ENCODE results near the gene USP12. TPM values are rescaled to one million over a fixed set of nuclear protein-coding genes. Genes with fewer than 3 reads are reported as not detected.
"Not testable (repeated sequence)": the region's sequence is repeated elsewhere in the genome, so short reads cannot be mapped to it uniquely, and the experiment has no call there.

The USP12 gene
- total RNA-seq, 4 donors from 2014 or later: 3.9 to 31.7 (median 13.6) TPM

DNA sequence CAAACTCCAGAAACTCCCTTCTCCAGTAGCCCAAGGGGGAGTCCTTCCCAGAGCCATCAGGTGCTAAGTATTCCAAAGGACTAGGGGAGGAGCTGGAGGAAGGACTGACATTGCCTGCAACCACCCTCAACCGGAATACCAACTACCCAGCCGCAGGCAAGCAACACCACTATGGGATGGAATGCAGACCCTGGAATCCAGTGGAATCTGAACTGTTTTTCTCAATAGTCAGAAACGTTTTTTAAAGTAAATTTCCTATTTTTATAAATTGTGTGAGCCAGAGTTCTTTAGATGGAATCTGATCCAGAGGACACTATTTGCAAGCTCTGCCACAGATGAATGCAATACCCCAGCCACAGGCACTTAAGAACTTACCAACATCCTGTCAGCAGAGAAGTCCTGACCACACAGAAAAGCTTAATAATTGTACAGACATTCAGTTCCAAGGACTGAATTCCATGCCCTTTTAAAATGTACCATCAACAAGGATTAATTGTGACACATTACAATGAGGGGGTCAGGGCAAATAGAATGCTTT lies 92.1 kb downstream of the USP12 start:
- 82 to 94% methylated on average over 3 of the region's 3 CpGs for WGBS, 2 donors
- Histone ChIP-seq H3K4me1 (peaks cover 0 to 26% (median 0%) of the 10 kb centered on the region in 3 donors), H3K27ac (peak overlapping the region in 2 of 4 donors; percentile 26 to 55), H3K36me3 (peaks cover 0 to 42% (median 0%) of the 10 kb centered on the region in 3 donors), H3K4me3 (no peak overlapping the region), H3K27me3 (no peaks in the 10 kb centered on the region), H3K9me3 (no peaks in the 10 kb centered on the region)
- intact Hi-C loops (cut with DNase I): no loop called here
- TF ChIP-seq POLR2A (IDR thresholded peaks at IDR 0.05) (no peak), CTCF (IDR thresholded peaks at IDR 0.05) (no peak)
- no peak for DNase-seq

DNA sequence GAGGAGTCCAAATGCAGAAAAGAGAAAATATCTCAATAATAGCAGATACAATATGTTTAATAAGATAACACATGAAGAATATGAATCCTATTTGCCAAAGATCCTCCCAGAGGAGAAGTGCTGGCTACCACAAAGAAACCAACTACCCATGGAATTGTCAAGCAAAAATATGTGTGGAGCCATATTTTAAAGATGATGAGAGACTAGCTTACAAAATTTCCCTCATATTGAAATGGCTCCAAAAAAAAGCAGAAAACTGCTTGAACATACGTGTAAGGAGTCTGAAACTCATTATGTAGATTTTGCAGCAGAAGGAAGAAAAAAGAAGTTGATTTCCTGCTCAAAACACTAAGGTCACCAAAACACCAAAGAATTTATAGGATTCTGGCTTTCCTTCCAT lies 94.2 kb downstream of the USP12 start:
- no peak for DNase-seq
- H3K27ac ChIP-seq: no peak overlapping the region
- H3K4me1 ChIP-seq: peaks cover 0 to 32% (median 0%) of the 10 kb centered on the region in 3 donors
- H3K9me3 ChIP-seq: no peaks in the 10 kb centered on the region
- no peaks in the 10 kb centered on the region for H3K27me3 ChIP-seq
- TF ChIP-seq CTCF (IDR thresholded peaks at IDR 0.05) (no peak), POLR2A (IDR thresholded peaks at IDR 0.05) (no peak)
- intact Hi-C loops (cut with DNase I): no loop called here
- peaks cover 0 to 53% (median 4%) of the 10 kb centered on the region in 3 donors for H3K36me3 ChIP-seq
- 73 to 74% methylated on average over 1 of the region's 1 CpG for WGBS, 2 donors
- no peak overlapping the region for H3K4me3 ChIP-seq

DNA sequence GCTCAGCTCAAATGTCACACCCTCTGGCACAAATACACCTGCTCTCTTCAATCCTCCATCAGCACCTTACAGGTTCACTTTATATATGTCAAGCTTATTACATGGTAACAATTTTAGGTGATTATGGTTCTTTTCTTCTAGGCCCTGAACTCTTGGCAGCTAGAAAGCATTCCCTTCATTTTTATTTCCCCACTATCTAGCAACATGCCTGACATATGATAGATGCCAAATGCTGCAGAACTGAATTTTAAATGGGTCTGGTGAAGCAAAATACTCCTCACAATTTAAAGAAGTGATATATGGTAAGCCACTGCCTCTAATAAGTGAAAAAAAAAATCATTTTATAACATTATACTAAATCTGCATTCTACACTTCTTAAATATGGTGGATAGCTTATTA lies 95.2 kb downstream of the USP12 start:
- Histone ChIP-seq H3K27ac (no peak overlapping the region), H3K36me3 (peaks cover 0 to 47% (median 4%) of the 10 kb centered on the region in 3 donors), H3K4me3 (no peak overlapping the region), H3K9me3 (no peaks in the 10 kb centered on the region), H3K27me3 (no peaks in the 10 kb centered on the region), H3K4me1 (peaks cover 0 to 32% (median 0%) of the 10 kb centered on the region in 3 donors)
- TF ChIP-seq CTCF (IDR thresholded peaks at IDR 0.05) (no peak), POLR2A (IDR thresholded peaks at IDR 0.05) (no peak)
- intact Hi-C loops (cut with DNase I): no loop called here
- DNase-seq: no peak

DNA sequence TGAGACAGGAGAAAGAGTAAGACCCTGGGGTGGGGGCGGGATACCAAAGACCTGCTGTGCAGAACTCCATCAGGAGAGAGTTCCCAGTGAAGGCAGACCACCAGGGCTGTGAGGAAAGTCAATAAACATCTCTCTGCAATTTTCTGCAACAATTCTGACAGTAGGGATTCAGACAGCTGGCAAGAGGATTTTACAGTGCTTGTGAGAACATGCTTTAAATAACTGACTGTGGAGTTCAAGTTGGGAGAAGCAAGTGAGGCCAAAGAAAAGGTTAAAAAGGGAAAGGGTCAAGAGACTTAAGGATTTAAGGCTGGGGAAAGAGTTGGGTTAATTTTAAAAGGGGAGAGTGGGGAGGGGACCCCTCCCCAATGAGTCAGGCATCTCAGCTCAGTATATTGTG lies 98.4 kb downstream of the USP12 start:
- 67 to 78% methylated on average over 1 of the region's 1 CpG for WGBS, 2 donors
- no peaks in the 10 kb centered on the region for H3K9me3 ChIP-seq
- H3K4me1 ChIP-seq: peaks cover 0 to 21% (median 0%) of the 10 kb centered on the region in 3 donors
- peaks cover 0 to 60% (median 4%) of the 10 kb centered on the region in 3 donors for H3K36me3 ChIP-seq
- H3K27me3 ChIP-seq: no peaks in the 10 kb centered on the region
- intact Hi-C loops (cut with DNase I): no loop called here
- TF ChIP-seq CTCF (IDR thresholded peaks at IDR 0.05) (no peak), POLR2A (IDR thresholded peaks at IDR 0.05) (no peak)
- no peak for DNase-seq
- H3K27ac ChIP-seq: no peak overlapping the region
- no peak overlapping the region for H3K4me3 ChIP-seq

- H3K27ac ChIP-seq; DNase-seq; H3K9me3 ChIP-seq; H3K27me3 ChIP-seq; H3K4me1 ChIP-seq; H3K4me3 ChIP-seq; intact Hi-C loops (cut with DNase I): not testable (repeated sequence)
- WGBS, 2 donors: 100% methylated on average over 1 of the region's 1 CpG
- H3K36me3 ChIP-seq: peaks cover 0 to 36% (median 0%) of the 10 kb centered on the region in 3 donors
These were observed 105.5 kb downstream of the USP12 start for GRCh38 chr13:27066123-27066522.

DNA sequence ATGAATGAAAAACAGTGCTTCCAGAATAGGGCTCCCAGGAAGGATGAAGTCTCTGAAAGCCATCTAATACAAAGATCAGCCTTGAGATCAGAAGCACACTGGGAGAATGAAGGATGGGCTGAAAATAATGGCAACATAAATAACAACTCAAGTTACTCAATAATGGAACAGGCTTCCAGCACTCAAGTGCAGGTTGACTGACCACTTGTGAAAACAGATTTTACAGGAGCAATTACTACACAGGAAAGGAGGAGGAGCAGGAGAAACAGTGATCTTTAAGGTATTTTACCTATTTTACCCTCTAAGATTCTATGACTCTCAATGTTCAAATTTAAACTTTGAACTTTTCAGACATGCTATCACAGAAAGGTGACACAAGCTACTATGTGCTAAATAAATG lies 106.0 kb downstream of the USP12 start:
- no peak for DNase-seq
- no peak for TF ChIP-seq CTCF (IDR thresholded peaks at IDR 0.05)
- TF ChIP-seq POLR2A (IDR thresholded peaks at IDR 0.05): no peak
- H3K27ac ChIP-seq: no peak overlapping the region
- peaks cover 0 to 33% (median 0%) of the 10 kb centered on the region in 3 donors for H3K36me3 ChIP-seq
- no peaks in the 10 kb centered on the region for H3K27me3 ChIP-seq
- intact Hi-C loops (cut with DNase I): no loop called here
- no peak overlapping the region for H3K4me3 ChIP-seq
- H3K4me1 ChIP-seq: no peaks in the 10 kb centered on the region
- H3K9me3 ChIP-seq: no peaks in the 10 kb centered on the region

Data from esophagus squamous epithelium (tissue), 5 donors.